Measurements from ENCODE around the gene COL27A1.

- no peak for TF ChIP-seq CTCF (IDR thresholded peaks at IDR 0.05)
- TF ChIP-seq POLR2A (IDR thresholded peaks at IDR 0.05), result no peak
Measured at GRCh38 chr9:114151426-114151956, 3.8 kb upstream of the COL27A1 start.

Measured in adrenal gland (tissue), 5 donors.